Large intestine (tissue), 3 donors: Measurements from ENCODE around the gene PRKAG2. TPM values are rescaled to one million over a fixed set of nuclear protein-coding genes. Genes with fewer than 3 reads are reported as not detected.

Experiments
- DNase-seq, 2 donors: peaks; one replicate each; pipeline versions ENCODE4 v3.0.0 to v3.0.0-alpha.2; 2013
- H3K27ac ChIP-seq: one replicate; pipeline ENCODE4 v1.5.1; 2013; ENCODE audit warnings: low read length
- H3K27me3 ChIP-seq: 2 replicates; pipeline ENCODE4 v1.6.1; 2013; ENCODE audit warnings: low read length; ENCODE audit not compliant: control insufficient read depth, insufficient read depth
- H3K36me3 ChIP-seq: 2 replicates; pipeline ENCODE4 v1.6.1; 2013; ENCODE audit warnings: low read length; ENCODE audit not compliant: control insufficient read depth, insufficient read depth
- H3K4me1 ChIP-seq: one replicate; pipeline ENCODE4 v1.6.1; 2013; ENCODE audit warnings: low read length; ENCODE audit not compliant: control insufficient read depth, insufficient read depth
- H3K4me3 ChIP-seq: one replicate; pipeline ENCODE4 v1.5.1; 2013; ENCODE audit warnings: low read length
- H3K9me3 ChIP-seq: one replicate; pipeline ENCODE4 v1.6.1; 2013; ENCODE audit warnings: mild to moderate bottlenecking, low read depth, low read length, moderate library complexity; ENCODE audit not compliant: control insufficient read depth
- whole genome bisulfite sequencing: methylation state at CpG from one replicate; pipeline ENCODE4 v1.1.5; 2013; ENCODE audit warnings: low lambda C conversion rate; ENCODE audit not compliant: insufficient coverage; 5-methylcytosine and 5-hydroxymethylcytosine counted together
- polyA plus RNA-seq: library from polyadenylated mRNA; unstranded; fragments of 120-200 nt; gene quantifications from one replicate; pipeline ENCODE4 v1.2.1, GENCODE V29; 2013

The PRKAG2 gene
- polyA plus RNA-seq, 1 donor: 50.9 TPM

- no peaks in the 10 kb centered on the region for H3K27me3 ChIP-seq
- H3K4me3 ChIP-seq: no peak overlapping the region
- H3K36me3 ChIP-seq: peaks cover 57% of the 10 kb centered on the region
- DNase-seq: no peak
- WGBS: no CpG with 5 or more reads among the region's 4 CpGs
- H3K9me3 ChIP-seq: no peaks in the 10 kb centered on the region
- H3K4me1 ChIP-seq: no peaks in the 10 kb centered on the region
- H3K27ac ChIP-seq: no peak overlapping the region
Measured at GRCh38 chr7:151767557-151767956, 109.4 kb downstream of the PRKAG2 start.

GRCh38 chr7:151764056-151764920, 112.6 kb downstream of the PRKAG2 start:
- Histone ChIP-seq H3K9me3 (no peaks in the 10 kb centered on the region), H3K4me1 (peaks cover 2% of the 10 kb centered on the region), H3K4me3 (no peak overlapping the region), H3K27me3 (no peaks in the 10 kb centered on the region), H3K27ac (no peak overlapping the region), H3K36me3 (peaks cover 39% of the 10 kb centered on the region)
- no peak for DNase-seq
- WGBS: no CpG with 5 or more reads among the region's 13 CpGs

- WGBS: no CpG with 5 or more reads among the region's 13 CpGs
- H3K4me1 ChIP-seq: peaks cover 4% of the 10 kb centered on the region
- H3K27me3 ChIP-seq: no peaks in the 10 kb centered on the region
- no peaks in the 10 kb centered on the region for H3K9me3 ChIP-seq
- no peak overlapping the region for H3K4me3 ChIP-seq
- DNase-seq: no peak
- H3K36me3 ChIP-seq: peaks cover 35% of the 10 kb centered on the region
- H3K27ac ChIP-seq: no peak overlapping the region
Measured at GRCh38 chr7:151763420-151763984, 113.4 kb downstream of the PRKAG2 start.

GRCh38 chr7:151762583-151763245, 114.2 kb downstream of the PRKAG2 start:
- H3K4me1 ChIP-seq: peaks cover 4% of the 10 kb centered on the region
- WGBS: no CpG with 5 or more reads among the region's 18 CpGs
- DNase-seq: no peak
- peaks cover 32% of the 10 kb centered on the region for H3K36me3 ChIP-seq
- no peak overlapping the region for H3K4me3 ChIP-seq
- H3K27ac ChIP-seq: no peak overlapping the region
- no peaks in the 10 kb centered on the region for H3K27me3 ChIP-seq
- H3K9me3 ChIP-seq: no peaks in the 10 kb centered on the region

- Histone ChIP-seq H3K4me1 (peaks cover 4% of the 10 kb centered on the region), H3K27ac (no peak overlapping the region), H3K36me3 (peaks cover 31% of the 10 kb centered on the region), H3K9me3 (no peaks in the 10 kb centered on the region), H3K27me3 (no peaks in the 10 kb centered on the region), H3K4me3 (no peak overlapping the region)
- no peak for DNase-seq
- WGBS: no CpG with 5 or more reads among the region's 9 CpGs
Measured at GRCh38 chr7:151761957-151762356, 115.0 kb downstream of the PRKAG2 start.

GRCh38 chr7:151761231-151761630, 115.7 kb downstream of the PRKAG2 start:
- Histone ChIP-seq H3K4me1 (peaks cover 4% of the 10 kb centered on the region), H3K36me3 (peaks cover 26% of the 10 kb centered on the region), H3K4me3 (no peak overlapping the region), H3K9me3 (no peaks in the 10 kb centered on the region), H3K27me3 (no peaks in the 10 kb centered on the region), H3K27ac (no peak overlapping the region)
- DNase-seq: no peak
- no CpG with 5 or more reads among the region's 3 CpGs for whole genome bisulfite sequencing

GRCh38 chr7:151759591-151760042, 117.3 kb downstream of the PRKAG2 start:
- H3K4me1 ChIP-seq: peaks cover 14% of the 10 kb centered on the region
- H3K36me3 ChIP-seq: peaks cover 14% of the 10 kb centered on the region
- WGBS: no CpG with 5 or more reads among the region's 9 CpGs
- no peaks in the 10 kb centered on the region for H3K9me3 ChIP-seq
- no peak overlapping the region for H3K4me3 ChIP-seq
- DNase-seq: peak; percentile 55
- no peak overlapping the region for H3K27ac ChIP-seq
- no peaks in the 10 kb centered on the region for H3K27me3 ChIP-seq

GRCh38 chr7:151758622-151759540, 118.0 kb downstream of the PRKAG2 start:
- Histone ChIP-seq H3K4me1 (peaks cover 14% of the 10 kb centered on the region), H3K27ac (no peak overlapping the region)

GRCh38 chr7:151757274-151757673, 119.6 kb downstream of the PRKAG2 start:
- no peak overlapping the region for H3K27ac ChIP-seq
- no peak for DNase-seq
- no CpG with 5 or more reads among the region's 8 CpGs for WGBS
- H3K27me3 ChIP-seq: no peaks in the 10 kb centered on the region
- peaks cover 14% of the 10 kb centered on the region for H3K4me1 ChIP-seq
- peaks cover 9% of the 10 kb centered on the region for H3K36me3 ChIP-seq
- H3K9me3 ChIP-seq: no peaks in the 10 kb centered on the region
- no peak overlapping the region for H3K4me3 ChIP-seq

More at GRCh38 chr7:151758622-151759540, 118.0 kb downstream of the PRKAG2 start:
- Histone ChIP-seq H3K27me3 (no peaks in the 10 kb centered on the region), H3K9me3 (no peaks in the 10 kb centered on the region), H3K4me3 (no peak overlapping the region), H3K36me3 (peaks cover 9% of the 10 kb centered on the region)
- no peak for DNase-seq
- 80% methylated on average over 4 of the region's 18 CpGs for WGBS

GRCh38 chr7:151756866-151757265, 120.0 kb downstream of the PRKAG2 start:
- Histone ChIP-seq H3K36me3 (peaks cover 9% of the 10 kb centered on the region), H3K4me3 (no peak overlapping the region), H3K9me3 (no peaks in the 10 kb centered on the region), H3K27me3 (no peaks in the 10 kb centered on the region), H3K4me1 (peaks cover 14% of the 10 kb centered on the region), H3K27ac (no peak overlapping the region)
- WGBS: no CpG with 5 or more reads among the region's 13 CpGs
- DNase-seq: no peak
